PFSK-1 (cell line): Measurements from ENCODE around the gene UBE2QL1.

Source experiments
- POLR2AphosphoS5 ChIP-seq: IDR thresholded peaks from 2 replicates; pipeline ENCODE4 v1.6.1; 2012; ENCODE audit warnings: low read depth, mild to moderate bottlenecking, control low read depth, low read length, moderate library complexity
- SIN3A ChIP-seq: IDR thresholded peaks from 2 replicates; pipeline ENCODE4 v1.6.1; 2012; ENCODE audit warnings: mild to moderate bottlenecking, low read length, moderate library complexity, borderline replicate concordance; ENCODE audit not compliant: insufficient read depth
- TAF1 ChIP-seq: IDR thresholded peaks from 2 replicates; pipeline ENCODE4 v1.6.1; 2012; ENCODE audit warnings: low read length, control low read depth, borderline replicate concordance; ENCODE audit not compliant: insufficient read depth

GRCh38 chr5:6489643-6490185 lies 41.1 kb downstream of the UBE2QL1 start:
- TF ChIP-seq POLR2AphosphoS5 (no peak), TAF1 (no peak), SIN3A (no peak)
